ENCODE measurements around the gene COL25A1.

Gene COL25A1

GRCh38 chr4:108906866-108907367 lies 395.5 kb downstream of the COL25A1 start:
- no peak for DNase-seq (ENCODE audit: low spot score)
- Histone ChIP-seq H3K27ac (no peak overlapping the region), H3K4me3 (no peak overlapping the region)
- no peak for TF ChIP-seq CTCF (IDR thresholded peaks at IDR 0.05)

DNA sequence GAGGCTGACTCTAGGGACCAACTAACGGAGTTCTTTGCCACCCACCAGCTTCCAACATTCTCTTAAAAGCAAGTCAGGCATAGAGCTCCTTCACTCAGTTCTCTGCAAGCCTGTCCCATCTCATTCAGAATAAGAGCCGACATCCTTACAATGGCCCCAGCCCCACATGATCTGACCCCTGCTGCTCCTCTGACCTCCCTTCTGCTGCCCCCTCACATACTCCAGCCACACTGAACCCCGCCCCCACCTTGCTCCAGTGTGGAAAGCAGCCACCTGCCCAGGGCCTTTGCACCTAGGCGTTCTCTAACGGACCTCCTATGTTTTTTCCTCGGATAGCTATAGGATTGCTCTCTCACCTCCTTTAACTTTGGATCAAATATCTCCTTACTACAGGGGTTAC lies 396.5 kb downstream of the COL25A1 start:
- H3K4me3 ChIP-seq, result no peak overlapping the region
- DNase-seq (ENCODE audit: low spot score), result no peak
- no peak overlapping the region for H3K27ac ChIP-seq
- no peak for TF ChIP-seq CTCF (IDR thresholded peaks at IDR 0.05)

DNA sequence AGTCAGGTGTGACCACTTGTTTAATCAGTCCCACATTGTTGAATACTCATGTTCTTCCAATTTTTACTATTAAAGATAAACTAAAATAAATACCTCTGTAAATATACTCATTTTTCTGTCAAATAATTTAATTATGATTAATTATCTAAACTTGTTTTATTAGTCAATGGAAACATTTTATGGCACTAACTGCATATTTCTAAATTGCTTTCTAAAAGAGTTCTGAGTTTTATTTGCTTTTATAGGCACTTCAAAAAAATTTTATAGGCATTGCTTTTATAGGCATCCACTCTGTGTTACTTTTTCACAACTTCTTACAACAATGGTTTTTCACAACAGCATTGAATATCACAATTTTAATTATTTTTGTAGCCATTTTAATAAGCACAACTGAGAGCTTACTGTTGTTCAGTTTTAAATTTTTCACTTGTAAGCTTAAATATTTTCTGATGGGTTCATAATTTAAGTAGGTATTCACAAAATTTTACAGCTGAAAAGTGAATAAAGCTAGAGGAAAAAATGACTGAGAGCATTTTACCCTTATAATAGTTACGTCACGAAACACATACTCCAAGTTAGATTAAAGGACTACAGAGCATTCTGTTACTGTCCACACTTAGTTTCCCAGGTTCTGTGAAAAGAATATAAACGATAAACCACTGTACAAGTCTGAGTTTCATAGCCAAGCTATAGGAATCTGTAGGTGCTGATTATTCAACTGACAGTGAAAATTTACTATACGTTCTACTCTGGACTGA lies 398.8 kb downstream of the COL25A1 start:
- no peak for TF ChIP-seq CTCF (IDR thresholded peaks at IDR 0.05)
- H3K27ac ChIP-seq, result no peak overlapping the region
- H3K4me3 ChIP-seq, result no peak overlapping the region
- no peak for DNase-seq (ENCODE audit: low spot score)

DNA sequence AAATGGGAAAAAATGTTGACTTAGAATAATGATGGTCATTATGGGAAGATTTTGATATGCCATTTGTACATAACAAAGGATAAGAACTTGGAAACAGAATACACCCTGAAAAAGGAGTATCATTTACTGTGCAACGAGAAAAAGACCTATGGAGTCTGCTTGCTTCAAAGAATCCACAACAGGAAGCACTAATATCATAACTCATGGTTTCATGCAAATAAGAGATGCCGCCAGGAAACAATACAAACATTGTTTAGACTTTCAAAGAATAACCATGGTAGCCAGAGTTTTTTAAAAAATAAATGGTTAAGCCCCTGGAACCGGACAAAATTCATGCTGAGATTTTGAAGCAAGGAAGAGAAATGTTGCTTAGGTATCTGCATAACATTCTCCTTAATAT lies 399.7 kb downstream of the COL25A1 start:
- no peak for DNase-seq (ENCODE audit: low spot score)
- H3K27ac ChIP-seq, result no peak overlapping the region
- no peak for TF ChIP-seq CTCF (IDR thresholded peaks at IDR 0.05)
- no peak overlapping the region for H3K4me3 ChIP-seq

GRCh38 chr4:108901291-108901690 lies 401.2 kb downstream of the COL25A1 start:
- H3K27ac ChIP-seq, result no peak overlapping the region
- no peak for DNase-seq (ENCODE audit: low spot score)
- TF ChIP-seq CTCF (IDR thresholded peaks at IDR 0.05), result no peak
- no peak overlapping the region for H3K4me3 ChIP-seq

GRCh38 chr4:108900018-108900580 lies 402.4 kb downstream of the COL25A1 start:
- Histone ChIP-seq H3K4me3 (no peak overlapping the region), H3K27ac (no peak overlapping the region)
- DNase-seq (ENCODE audit: low spot score), result no peak
- TF ChIP-seq CTCF (IDR thresholded peaks at IDR 0.05), result no peak

DNA sequence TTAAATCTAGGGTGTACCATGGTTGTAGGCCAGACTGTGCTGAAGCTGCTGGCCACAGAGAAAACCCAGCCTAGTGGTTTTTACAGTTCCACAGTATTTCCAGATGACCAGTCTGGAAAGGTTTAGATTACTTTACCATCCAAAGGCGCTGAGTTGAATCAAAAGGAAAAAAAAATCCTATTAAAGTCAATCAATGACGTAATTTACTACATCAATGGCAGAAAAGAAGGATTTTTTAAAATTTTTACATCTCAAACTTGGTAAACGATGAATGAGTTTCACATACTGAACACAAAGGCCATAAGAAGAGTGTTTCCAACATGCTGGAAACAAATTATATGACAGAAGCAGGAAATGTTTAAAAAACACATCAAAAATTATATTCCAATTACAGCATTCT lies 409.0 kb downstream of the COL25A1 start:
- Histone ChIP-seq H3K27ac (no peak overlapping the region), H3K4me3 (no peak overlapping the region)
- TF ChIP-seq CTCF (IDR thresholded peaks at IDR 0.05), result no peak
- DNase-seq (ENCODE audit: low spot score), result no peak

Data from coronary artery (tissue), 2 donors.